ENCODE data around the gene ISOC2.

Gene ISOC2

DNA sequence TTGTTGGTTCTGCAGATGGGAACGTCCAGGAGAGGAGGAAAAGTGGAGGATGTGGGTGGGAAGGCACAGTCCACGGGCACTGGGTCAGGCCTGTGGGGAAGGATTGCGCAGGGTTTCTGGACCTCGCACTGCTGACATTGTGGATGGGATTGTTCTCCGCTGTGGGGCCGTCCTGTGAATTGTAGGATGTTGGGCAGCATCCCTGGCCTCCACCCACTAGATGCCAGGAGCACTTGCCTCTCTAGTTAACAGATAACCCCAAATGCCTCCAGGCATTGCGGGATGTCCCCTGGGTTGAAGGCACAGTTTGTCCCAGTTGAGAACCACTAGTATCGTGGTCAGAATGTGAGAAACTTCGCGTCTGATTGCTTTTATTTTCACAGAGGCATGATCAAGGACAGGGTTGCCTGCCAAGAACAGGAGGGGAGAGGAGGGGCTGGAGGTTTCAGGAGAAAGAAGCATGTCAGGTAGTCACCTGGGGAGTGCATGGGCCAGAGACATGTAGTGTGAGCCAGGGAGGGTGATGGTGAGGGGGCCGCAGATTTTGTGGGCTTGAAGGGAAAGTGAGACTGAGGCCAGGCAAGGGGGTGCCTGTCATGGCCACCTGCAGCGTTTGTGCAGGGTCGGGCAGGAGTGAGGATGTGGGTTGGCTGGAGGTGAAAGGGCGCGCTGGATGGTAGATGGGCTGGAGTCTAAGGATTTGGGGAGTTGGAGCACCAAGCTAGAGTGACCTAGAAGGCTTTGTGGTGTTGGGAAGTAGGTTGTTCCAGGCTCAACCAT, 18.2 kb upstream of the ISOC2 start:
- in situ Hi-C loops (cut with HindIII; ENCODE audit: low sequenced_read_pairs): loop anchor here (10.0 kb wide), 2 partner anchors 125 to 305 kb away; partner anchors contain the start of gene COX6B2

DNA sequence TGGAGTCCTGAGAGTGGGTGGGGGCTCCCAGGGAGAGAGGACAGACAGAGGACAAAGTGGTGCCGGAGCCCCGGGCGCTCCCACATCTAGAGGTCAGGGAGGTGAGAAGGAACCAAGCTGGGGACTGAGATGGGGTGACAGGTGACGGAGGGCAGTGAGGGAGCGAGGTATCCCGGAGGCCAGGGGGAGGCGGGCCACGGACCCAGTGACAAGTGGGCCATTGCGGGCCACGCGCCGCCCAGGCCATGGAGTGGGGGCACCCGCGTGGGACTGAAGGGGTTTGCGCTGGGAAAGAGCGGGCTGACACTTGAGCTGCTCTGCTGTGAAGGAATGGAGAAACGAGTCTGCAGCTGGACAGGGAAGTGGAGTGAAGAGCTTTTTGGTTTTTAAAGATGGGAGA, 17.6 kb upstream of the ISOC2 start:
- in situ Hi-C loops (cut with HindIII; ENCODE audit: low sequenced_read_pairs): loop anchor here (10.0 kb wide), 2 partner anchors 124 to 304 kb away; partner anchors contain the start of gene COX6B2

DNA sequence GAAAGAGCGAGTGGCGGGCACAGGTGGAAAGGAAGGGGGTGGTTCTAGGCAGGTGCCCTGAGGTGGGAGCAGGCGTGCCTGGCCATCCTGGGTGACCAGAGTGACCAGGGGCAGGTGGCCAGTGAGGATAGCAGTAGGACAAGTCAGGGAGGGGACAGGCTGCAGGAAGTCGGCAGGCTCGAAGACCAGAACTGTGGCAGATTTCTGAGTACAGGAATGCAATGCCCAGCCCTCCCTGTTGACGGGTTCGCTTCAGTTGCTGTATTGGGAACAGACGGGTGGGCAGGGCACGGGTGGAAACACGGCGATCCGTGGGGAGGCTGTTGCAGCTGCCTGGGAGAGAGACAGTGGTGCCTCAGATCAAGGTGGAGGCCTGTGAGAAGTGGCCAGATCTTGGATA, 16.9 kb upstream of the ISOC2 start:
- in situ Hi-C loops (cut with HindIII; ENCODE audit: low sequenced_read_pairs): loop anchor here (10.0 kb wide), 2 partner anchors 124 to 304 kb away; partner anchors contain the start of gene COX6B2

DNA sequence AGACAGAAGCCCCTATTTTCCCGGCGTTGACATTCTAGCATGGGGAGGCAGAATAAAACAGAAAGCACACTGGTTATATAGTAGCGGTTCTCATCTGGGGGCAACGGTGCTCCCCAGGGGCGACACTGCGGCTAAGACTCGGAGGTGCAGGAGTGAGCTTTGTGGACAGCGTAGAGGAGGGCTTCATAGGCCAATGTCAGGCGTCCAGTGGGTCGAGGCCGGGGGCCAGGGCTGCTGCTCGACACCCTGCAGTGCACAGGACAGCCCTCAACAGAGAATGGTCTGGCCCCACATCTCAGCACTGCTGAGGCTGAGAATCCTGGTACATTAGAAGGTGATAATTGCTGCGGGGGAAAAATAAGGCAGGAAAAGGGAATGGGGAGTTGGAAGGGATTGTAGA, 16.5 kb upstream of the ISOC2 start:
- in situ Hi-C loops (cut with HindIII; ENCODE audit: low sequenced_read_pairs): loop anchor here (10.0 kb wide), 2 partner anchors 123 to 303 kb away; partner anchors contain the start of gene COX6B2

DNA sequence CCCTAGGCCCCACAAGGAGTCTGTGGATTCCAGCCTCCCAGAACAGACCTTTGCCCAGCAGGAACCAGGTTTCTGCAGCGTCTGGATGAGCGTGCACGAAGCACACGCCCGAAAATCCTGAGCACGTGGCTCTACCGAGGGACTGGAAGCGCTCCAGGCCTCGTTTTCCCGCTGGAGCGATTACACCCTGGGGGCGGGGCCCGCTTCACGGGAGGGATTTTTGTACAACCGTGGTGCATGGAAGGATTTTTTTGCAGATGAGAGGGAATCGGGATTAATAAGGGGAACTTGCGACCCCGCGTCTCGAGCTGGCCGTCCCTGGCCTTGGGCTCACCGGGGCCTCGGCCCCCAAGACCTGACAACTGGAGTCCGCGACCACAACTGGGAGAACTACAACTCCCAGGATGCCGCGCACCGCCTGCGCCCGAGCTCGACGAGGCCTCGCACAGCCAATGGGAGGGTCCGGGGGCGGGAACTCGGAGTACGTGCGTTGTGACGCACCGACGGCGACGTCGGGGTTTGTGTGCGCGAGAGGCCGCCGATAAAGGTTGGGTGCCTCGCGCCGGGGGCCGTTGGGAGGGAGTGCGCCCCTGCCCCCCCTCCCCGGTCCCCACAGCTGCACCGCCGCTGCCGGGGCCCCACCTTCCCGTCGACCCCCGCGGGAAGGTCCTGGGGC, 14.8 kb upstream of the ISOC2 start, which contains the start of gene ZNF628:
Gene ZNF628, plus strand, starts transcription at position 518 of the 676 bp plus-strand sequence. CDS start 3,294 bp downstream, outside the sequence.
- in situ Hi-C loops (cut with HindIII; ENCODE audit: low sequenced_read_pairs): loop anchor here (10.0 kb wide), 2 partner anchors 121 to 301 kb away; partner anchors contain the start of gene COX6B2

DNA sequence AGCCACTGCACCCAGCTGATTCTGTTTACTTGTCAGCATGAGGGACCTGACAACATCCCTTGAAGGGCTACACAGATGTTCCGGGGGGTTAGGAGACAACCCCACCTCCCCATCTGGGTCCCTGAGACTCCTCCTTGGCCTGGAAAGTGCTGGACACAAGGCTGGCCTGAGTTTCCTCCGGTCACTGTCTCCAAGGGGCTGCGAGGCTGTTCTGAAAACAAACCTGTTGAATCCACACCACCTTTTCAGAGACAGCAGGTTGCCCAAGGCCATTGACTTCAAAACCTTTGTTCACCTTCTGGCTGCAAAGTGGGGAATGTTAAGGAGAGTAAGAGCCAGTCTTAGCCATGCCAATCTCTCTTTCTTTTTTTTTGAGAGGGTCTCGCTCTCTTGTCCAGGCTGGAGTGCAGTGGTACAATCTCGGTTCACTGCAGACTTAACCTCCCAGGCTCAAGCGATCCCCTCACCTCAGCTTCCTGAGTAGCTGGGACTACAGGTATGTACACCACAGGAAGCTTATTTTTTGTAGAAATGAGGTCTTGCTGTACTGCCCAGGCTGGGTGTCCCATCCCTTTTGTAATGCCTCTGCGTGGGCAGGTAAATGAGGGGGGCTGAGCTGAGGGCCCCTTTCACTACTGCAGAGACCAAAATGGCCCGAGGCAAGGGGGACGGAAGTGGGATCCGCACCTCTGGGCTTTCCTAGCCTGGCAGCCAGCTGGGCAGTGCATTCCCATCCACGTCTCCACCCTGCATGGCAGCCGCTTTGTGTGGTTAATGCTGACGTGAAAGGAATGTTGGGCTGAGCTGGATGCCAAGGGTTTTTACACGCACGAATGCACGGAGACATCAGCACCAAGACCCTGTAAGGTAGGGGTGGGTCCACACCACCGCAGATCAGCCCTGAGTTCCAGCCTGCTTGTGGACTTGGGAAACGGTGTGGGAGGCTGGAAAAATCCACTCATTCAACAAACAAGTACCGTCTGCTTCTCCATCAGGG, 13.1 kb upstream of the ISOC2 start:
- in situ Hi-C loops (cut with HindIII; ENCODE audit: low sequenced_read_pairs): loop anchor here (10.0 kb wide), 2 partner anchors 120 to 300 kb away; partner anchors contain the start of gene COX6B2

DNA sequence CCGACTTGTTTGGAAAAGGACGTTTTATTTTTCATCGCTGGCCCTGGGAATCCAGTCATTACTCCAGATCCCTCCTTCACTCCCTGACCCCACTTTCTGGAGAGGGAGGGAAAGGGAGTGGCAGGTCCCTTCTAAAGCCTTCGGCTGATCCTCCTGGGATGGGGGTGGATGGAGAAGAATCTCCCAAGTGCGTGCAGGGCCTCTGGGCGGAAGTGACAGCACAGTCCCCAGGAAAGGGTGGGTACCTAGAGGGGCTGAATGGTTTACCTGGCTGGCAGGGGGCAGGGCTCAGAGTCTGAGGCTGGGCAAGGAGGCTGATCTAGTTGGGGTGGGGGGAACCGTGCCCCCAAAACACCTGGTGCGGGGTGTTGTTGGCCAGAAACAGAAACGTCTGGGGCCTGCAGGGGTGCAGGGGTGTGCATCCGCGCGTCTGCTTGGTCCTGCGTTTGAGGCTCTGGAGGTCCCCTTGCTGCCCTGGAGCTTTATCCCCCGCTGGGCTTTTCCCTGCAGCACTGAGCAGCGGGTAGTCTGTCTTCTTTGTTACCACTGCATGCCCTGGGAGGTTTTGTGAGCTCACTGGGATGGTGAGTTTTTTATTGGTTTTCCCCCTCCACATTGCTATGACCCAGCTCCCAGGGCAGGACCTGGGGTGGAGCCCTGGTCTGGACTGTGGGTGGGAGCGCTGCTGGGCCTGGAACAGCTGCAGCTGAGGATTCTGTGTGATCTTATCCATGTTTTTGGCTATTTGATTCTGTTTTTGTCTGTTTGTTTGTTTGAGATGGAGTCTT, 12.0 kb upstream of the ISOC2 start:
- in situ Hi-C loops (cut with HindIII; ENCODE audit: low sequenced_read_pairs): loop anchor here (10.0 kb wide), 2 partner anchors 119 to 299 kb away; partner anchors contain the start of gene COX6B2

DNA sequence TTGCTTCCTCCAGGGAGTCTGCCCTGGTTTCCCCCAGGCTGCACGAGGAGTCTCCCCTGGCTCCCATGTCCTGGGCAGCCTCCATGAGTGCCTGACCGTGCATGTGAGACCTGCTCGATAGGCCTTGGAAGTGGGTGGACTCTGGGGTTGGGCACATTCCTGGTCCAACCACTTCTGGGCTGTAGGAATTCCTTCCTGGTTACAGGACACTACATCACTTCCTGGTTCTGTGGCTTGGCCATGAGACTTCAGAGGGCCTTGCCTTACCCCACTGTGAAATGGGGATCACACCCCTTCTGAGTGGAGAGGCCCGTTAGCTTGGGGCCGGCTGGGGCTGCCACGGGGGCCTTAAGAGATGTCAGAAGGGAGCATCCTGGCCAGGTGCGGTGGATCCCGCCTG, 11.0 kb upstream of the ISOC2 start:
- in situ Hi-C loops (cut with HindIII; ENCODE audit: low sequenced_read_pairs): loop anchor here (10.0 kb wide), 2 partner anchors 118 to 298 kb away; partner anchors contain the start of gene COX6B2

DNA sequence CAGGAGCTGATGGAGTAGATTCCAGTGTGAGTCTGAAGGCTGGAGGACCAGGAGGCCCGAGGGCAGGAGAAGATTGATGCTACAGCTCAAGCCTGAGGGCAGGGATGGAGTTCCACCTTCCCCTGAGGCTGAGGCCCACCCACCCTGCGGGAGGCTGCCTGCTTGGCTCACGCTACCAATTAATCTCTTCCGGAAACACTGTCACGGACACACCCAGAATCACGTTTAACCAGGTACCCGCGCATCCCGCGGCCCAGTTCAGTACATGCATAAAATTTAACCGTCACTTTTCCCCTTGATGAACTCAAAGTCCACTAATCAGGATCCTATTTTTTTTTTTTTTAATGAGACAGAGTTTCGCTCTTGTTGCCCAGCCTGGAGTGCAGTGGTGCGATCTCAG, 9.8 kb upstream of the ISOC2 start:
- in situ Hi-C loops (cut with HindIII; ENCODE audit: low sequenced_read_pairs): loop anchor here (10.0 kb wide), 2 partner anchors 116 to 296 kb away; partner anchors contain the start of gene COX6B2

DNA sequence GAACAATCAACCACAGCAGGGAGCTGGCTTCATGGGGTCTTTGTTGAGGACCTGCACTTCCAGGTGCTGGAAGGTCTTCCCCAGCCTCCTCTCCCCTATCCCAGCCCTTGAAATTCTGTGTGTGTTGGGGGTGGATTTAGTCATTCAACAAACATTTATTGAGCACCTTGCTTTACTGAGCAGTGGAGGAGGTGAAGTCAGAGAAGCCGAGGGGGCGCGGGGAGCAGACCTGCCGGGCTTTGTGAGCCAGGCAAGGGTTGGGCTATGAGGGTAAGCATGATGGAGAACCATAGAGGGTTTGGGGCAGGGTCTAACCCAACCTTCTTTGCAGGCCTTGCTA, 6.6 kb upstream of the ISOC2 start:
- in situ Hi-C loops (cut with HindIII; ENCODE audit: low sequenced_read_pairs): no loop called here

DNA sequence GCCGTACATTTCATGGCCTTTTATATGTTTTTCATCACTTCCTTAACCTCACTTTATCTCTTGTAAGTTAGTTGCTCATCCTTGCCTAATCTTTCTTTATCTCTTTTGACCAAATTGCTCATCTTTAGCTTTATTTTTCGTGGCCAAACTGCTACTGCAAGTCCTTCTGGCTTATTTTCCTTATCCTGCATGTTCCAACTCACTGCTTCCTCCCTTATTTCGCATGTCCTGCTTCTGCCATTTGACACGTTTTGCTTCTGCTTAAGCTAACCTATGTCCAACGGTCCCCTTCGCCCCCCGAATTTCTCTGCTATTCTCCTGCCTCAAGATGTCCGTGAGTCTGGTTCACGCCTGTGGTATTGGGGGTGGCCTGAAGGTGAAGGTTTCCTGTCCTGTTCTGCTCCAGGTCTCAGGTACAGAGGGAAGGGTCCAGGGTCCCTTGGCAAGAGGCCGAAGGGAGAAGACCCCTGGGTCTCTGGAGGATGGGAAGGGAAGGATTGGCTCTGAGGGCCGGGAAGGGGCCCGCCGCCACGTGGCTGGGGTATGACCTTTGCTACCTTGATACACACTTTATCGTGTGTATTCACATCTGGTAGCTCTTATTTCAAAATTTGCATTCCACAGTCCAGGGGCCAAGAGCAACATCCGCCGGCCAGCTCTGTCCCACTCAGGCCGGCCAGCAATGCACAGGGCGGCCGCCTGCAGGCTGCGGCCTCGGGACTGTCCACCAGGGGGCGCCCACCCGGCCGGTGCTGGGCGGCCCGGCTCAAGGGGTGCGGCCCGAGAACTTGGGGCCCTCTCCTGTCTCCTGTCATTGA, 6.0 kb upstream of the ISOC2 start:
- in situ Hi-C loops (cut with HindIII; ENCODE audit: low sequenced_read_pairs): no loop called here

DNA sequence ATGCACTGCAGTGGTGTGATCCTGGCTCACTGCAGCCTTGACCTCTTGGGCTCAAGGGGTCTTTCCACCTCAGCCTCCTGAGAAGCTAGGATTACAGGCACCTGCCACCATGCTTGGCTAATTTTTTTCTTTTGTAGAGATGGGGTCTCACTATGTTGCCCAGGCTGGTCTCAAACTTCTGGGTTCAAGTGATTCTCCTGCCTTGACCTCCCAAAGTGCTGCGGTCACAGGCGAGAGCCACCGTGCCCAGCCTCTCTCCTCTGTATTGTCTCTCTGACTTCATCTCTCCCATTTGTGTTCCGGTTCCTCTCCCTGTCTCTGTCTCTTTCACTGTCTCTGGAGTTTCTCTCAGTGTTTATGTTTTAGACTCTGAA, 4.8 kb upstream of the ISOC2 start:
- in situ Hi-C loops (cut with HindIII; ENCODE audit: low sequenced_read_pairs): no loop called here

DNA sequence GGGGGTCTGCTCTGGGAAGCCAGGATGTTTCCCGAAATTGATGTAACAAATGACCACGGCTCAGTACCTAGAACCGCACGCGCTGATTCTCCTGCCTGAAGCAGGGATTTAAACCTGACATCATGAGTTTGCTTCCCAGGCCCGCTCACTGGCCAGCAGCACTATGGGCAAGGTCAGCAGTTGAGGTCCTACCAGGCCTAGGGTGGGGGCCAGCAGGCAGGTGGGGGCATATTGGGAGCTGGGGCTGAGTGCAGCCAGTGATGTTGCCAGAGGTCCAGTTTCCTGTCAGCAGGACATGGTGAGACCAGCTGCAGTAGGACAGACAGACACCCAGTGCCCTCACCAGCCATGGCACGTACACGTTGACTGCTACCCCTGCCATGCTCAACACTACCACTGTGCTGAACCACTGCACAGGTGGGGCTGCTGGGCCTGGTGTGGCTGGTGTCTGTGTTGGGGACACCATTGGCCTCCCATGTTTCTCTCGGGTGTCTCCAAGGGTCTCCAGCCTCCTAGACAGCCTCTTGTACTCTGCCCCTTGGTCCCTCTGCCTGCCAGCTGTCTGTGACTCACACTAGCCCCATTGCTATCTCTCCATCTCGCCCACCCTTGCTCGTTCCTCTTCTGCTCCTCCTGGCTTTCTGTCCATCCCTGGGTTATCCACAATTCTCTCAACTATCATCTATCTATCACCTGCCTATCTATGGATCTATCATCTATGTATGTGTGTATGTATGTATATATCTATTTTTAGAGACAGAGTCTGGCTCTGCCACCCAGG, 4.2 kb upstream of the ISOC2 start:
- in situ Hi-C loops (cut with HindIII; ENCODE audit: low sequenced_read_pairs): no loop called here

DNA sequence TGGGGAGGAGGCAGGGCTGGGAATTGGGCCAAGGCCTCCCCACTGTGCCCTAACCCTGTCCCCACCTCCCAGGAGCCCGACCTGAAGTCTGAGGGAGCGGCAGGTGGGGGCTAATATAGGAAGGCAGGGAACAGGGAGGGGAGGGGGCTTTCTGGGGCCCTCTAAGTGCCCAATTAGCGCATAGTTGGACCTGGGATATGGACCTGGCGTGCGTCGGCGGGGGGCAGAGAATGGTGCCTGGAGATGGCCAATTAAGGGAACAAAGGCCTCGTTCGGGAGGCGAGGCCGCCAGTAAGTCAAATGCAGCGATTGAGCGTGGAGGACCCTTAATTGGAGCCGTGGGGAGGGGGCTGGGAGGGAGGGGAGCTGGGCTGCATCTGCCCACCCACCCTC, 3.2 kb upstream of the ISOC2 start, which contains the start of gene C19orf85:
Gene C19orf85, minus strand, starts transcription at position 90 of the 393 bp plus-strand sequence. CDS start 197 bp downstream, outside the sequence.
- in situ Hi-C loops (cut with HindIII; ENCODE audit: low sequenced_read_pairs): no loop called here

DNA sequence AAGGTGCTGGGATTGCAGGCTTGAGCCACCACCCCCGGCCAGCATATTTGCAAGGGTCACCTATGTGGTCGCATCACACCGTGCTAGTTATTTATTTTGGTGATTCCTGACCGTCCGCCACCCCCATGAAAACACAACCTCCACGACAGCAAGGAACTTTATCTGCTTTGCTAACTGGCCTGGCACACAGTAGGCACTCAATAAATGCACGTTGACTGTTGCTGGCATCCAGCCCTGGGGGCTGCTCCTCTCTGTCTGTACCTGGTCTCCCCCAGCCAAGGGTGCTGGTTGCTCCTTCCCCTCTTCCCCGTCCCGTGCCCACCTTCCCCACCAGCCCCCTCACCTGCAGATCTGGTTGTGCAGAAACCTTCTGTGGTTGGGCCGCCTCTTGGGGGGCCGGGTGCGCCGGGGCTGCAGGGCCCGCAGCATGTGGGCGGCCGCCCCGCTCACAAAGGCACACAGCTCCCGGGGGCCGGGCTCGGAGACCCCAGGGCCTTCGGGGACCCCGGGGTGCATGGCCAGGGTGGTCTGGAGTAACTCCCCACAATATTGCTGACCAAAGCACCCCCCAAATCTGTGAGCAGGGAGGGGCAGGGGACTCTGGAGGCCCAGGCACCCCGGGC, 2.7 kb upstream of the ISOC2 start:
- in situ Hi-C loops (cut with HindIII; ENCODE audit: low sequenced_read_pairs): no loop called here

DNA sequence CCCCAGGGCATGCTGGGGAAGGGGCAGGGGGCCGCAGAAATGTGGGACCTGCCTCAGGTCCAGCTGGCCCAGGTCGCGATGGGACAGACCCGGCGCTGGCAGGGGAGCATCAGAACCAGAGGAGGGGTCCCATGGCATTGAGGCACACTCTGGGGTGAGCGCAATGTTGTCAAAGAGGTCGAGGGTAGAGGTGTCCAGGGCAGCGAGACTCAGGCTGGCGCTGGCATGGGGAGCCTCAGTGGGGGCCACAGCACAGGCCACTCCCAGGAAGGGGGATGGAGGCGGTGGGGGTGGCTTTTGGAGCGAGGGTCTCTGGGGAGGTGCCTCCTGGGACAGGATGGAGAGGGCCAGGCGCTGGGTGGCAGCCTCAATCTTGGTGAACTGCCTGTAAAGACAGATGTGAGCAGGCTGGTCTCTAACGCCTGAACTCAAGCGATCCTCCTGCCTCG, 2.2 kb upstream of the ISOC2 start:
- in situ Hi-C loops (cut with HindIII; ENCODE audit: low sequenced_read_pairs): no loop called here

DNA sequence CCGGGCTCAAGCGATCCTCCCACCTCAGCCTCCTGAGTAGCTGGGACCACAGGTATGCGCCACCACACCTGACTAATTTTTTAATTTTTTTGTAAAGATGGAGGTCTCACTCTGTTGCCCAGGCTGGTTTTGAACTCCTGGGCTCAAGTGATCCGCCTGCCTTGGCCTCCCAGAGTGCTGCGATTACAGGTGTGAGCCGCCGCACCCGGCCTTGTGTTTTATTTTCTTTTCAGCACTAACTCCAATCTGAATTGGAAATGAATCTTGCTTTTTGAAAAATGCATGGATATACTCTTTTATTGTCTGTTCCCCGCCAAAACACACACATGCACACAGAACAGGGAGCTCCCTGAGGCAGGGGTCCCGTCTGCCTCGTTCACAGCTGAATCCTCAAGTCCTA, 1.3 kb upstream of the ISOC2 start:
- in situ Hi-C loops (cut with HindIII; ENCODE audit: low sequenced_read_pairs): no loop called here
